Heart right ventricle (tissue), 16 donors: Measurements from ENCODE around the gene CD9. TPM values are rescaled to one million over a fixed set of nuclear protein-coding genes. Genes with fewer than 3 reads are reported as not detected.
A peak's percentile ranks its signal among the peaks of the same experiment; 100 is the strongest.

Source experiments
- ATAC-seq, 8 donors: fragments of 200-7000 bp; cut with Tn5 transposase; one replicate each; pipeline ENCODE4 v1.9.1; 2020; ENCODE audit warnings: mild to moderate bottlenecking in 8 of 8, moderate library complexity in 8 of 8, moderate number of reproducible peaks in 1 of 8
- DNase-seq, 2 donors: peaks; one replicate each; pipeline ENCODE4 v3.0.0-alpha.2; 2020
- H3K27ac ChIP-seq, 10 donors: fragments of 200-600 bp; sonication (generic) in 2 of 10; one replicate each; pipeline versions ENCODE4 v1.5.0 to v1.8.0; 2020 to 2022; ENCODE audit warnings: mild to moderate bottlenecking in 3 of 10
- H3K27me3 ChIP-seq, 7 donors: fragments of 200-600 bp; one replicate each; pipeline ENCODE4 v1.8.0; 2021 to 2022; ENCODE audit warnings: mild to moderate bottlenecking in 2 of 7
- H3K36me3 ChIP-seq, 9 donors: fragments of 200-600 bp; sonication (generic) in 1 of 9; one replicate each; pipeline versions ENCODE4 v1.5.0 to v1.8.0; 2020 to 2022; ENCODE audit warnings: mild to moderate bottlenecking in 2 of 9
- H3K4me1 ChIP-seq, 9 donors: fragments of 200-600 bp; sonication (generic) in 1 of 9; one replicate each; pipeline versions ENCODE4 v1.5.0 to v1.8.0; 2020 to 2022; ENCODE audit warnings: mild to moderate bottlenecking in 4 of 9
- H3K4me3 ChIP-seq, 10 donors: fragments of 200-600 bp; sonication (generic) in 2 of 10; one replicate each; pipeline versions ENCODE4 v1.5.0 to v1.8.0; 2020 to 2022; ENCODE audit warnings: mild to moderate bottlenecking in 7 of 10, moderate library complexity in 2 of 10
- H3K9me3 ChIP-seq, 11 donors: fragments of 200-600 bp in 10 of 11; sonication (generic) in 2 of 11; one replicate each; pipeline versions ENCODE4 v1.5.0 to v1.8.0; 2013 to 2022; ENCODE audit warnings: mild to moderate bottlenecking in 2 of 11, control low read depth in 1 of 11, moderate library complexity in 1 of 11
- CTCF ChIP-seq, 9 donors: fragments of 200-600 bp; sonication (generic) in 2 of 9; IDR thresholded peaks; one replicate each; pipeline versions ENCODE4 v1.5.0 to v1.8.0; 2021 to 2022; ENCODE audit warnings: antibody characterized with exemption in 9 of 9, mild to moderate bottlenecking in 5 of 9, moderate library complexity in 1 of 9
- WGBS, 2 donors: extraction: QIAGEN DNeasy Blood & Tissue Kit; methylation state at CpG; one replicate each; pipeline ENCODE4 v1.1.7; 2013; ENCODE audit warnings: inconsistent platforms in 1 of 2; 5-methylcytosine and 5-hydroxymethylcytosine counted together
- intact Hi-C, 10 donors: fragments of 100-400 bp; cut with DNase I; formaldehyde crosslinking; loops; one replicate each; pipeline versions ENCODE4 v1.11.1 to v1.14.2; 2022
- polyA plus RNA-seq, 2 donors: library from polyadenylated mRNA; stranded (reverse); fragments of 200-250 nt; gene quantifications; one replicate each; pipeline ENCODE4 v1.2.3, GENCODE V29; 2013
- total RNA-seq, 10 donors: library from RNA; stranded (reverse); fragmentation: NEBNext Ultra II Directional in 3 of 10; extraction: Animal tissue kit (Norgen Biotek cat#: 25700) in 3 of 10; gene quantifications; one replicate each; pipeline versions ENCODE4 v1.2.1 to v1.2.4, GENCODE V29; 2021 to 2023
- donor health status: Arrhythmogenic right ventricular cardiomyopathy.
- donor health status: ischemic (EF 13 %, LVEDD 7.1; RV severe dilation, severe dysfunction).
- donor health status: healthy with polysubstance abuse.
- donor health status: DM: no; HTN: yes; CAD: no.
- donor health status: DM: no; HTN: no; CAD: no.
- donor health status: ischemic (EF 25% LVEDD 6.9; RV normal size, moderate dysfunction).
- donor health status: ischemic (EF 25% LVEDD 5.7; RV mildly dilated, moderate dysfunction).
- donor health status: healthy.
- donor health status: DM: yes; HTN: yes; CAD: no.
- donor health status: Ischemic cardiomyopathy.
- donor health status: ischemic (EF 35%, LVEDD 5.7; RV mildly dilated, moderate dysfunction).
- donor health status: nonischemic (EF 11% LVEDD 7.7; RV severe dilation, severe dysfunction).
- donor health status: DM: yes; HTN: yes; CAD: no.
- donor health status: PGD.
- donor health status: ischemic (EF 29% LVEDD 5.4; RV normal size, mild dysfunction).
- donor health status: nonischemic (EF 23%, LVEDD 6.1; RV moderate dilation, normal function).

Gene CD9
- total and polyA plus RNA-seq, 12 donors = 24.8 to 109 (median 54.2) TPM

GRCh38 chr12:6192604-6193380, 7.4 kb upstream of the CD9 start:
- H3K4me1 ChIP-seq = peaks cover 0 to 19% (median 6%) of the 10 kb centered on the region in 9 donors
- 93% methylated on average over 13 of the region's 13 CpGs for WGBS, 2 donors
- intact Hi-C loops = loop anchor here in 1 of 10 donors (5.0 kb wide), 1 partner anchor 130 kb away; no protein-coding TSS in a partner anchor
- ATAC-seq = no peak
- no peak overlapping the region for H3K4me3 ChIP-seq
- H3K36me3 ChIP-seq = no peaks in the 10 kb centered on the region
- no peaks in the 10 kb centered on the region for H3K9me3 ChIP-seq
- peaks cover 0 to 27% (median 0%) of the 10 kb centered on the region in 7 donors for H3K27me3 ChIP-seq
- no peak for TF ChIP-seq CTCF (IDR thresholded peaks at IDR 0.05)
- no peak for DNase-seq
- no peak overlapping the region for H3K27ac ChIP-seq

- no peak for TF ChIP-seq CTCF (IDR thresholded peaks at IDR 0.05)
- Histone ChIP-seq H3K9me3 (no peaks in the 10 kb centered on the region), H3K27ac (no peak overlapping the region), H3K4me3 (no peak overlapping the region), H3K27me3 (peaks cover 0 to 25% (median 0%) of the 10 kb centered on the region in 7 donors), H3K36me3 (no peaks in the 10 kb centered on the region), H3K4me1 (peaks cover 0 to 25% (median 10%) of the 10 kb centered on the region in 9 donors)
- DNase-seq = no peak
- ATAC-seq = no peak
- 83 to 86% methylated on average over 19 of the region's 19 CpGs for WGBS, 2 donors
- intact Hi-C loops = loop anchor here in 4 of 10 donors (2.0 to 5.0 kb wide), 3 partner anchors 85 to 132 kb away; no protein-coding TSS in a partner anchor
Measured at GRCh38 chr12:6193853-6194815, 6.1 kb upstream of the CD9 start.

GRCh38 chr12:6195665-6196535, 4.3 kb upstream of the CD9 start:
- Histone ChIP-seq H3K36me3 (no peaks in the 10 kb centered on the region), H3K4me1 (peaks cover 0 to 39% (median 18%) of the 10 kb centered on the region in 9 donors), H3K27ac (peak overlapping the region in 9 of 10 donors; percentile 27 to 83 (median 74)), H3K27me3 (peaks cover 0 to 30% (median 0%) of the 10 kb centered on the region in 7 donors), H3K4me3 (no peak overlapping the region), H3K9me3 (no peaks in the 10 kb centered on the region)
- DNase-seq = peak; percentile 83 to 93
- TF ChIP-seq CTCF (IDR thresholded peaks at IDR 0.05) = peak; percentile 88 to 98 (median 94)
- peak; percentile 72 to 87 (median 82) for ATAC-seq
- intact Hi-C loops = loop anchor here in 9 of 10 donors (1.0 to 5.0 kb wide), 8 partner anchors 36 to 134 kb away; no protein-coding TSS in a partner anchor
- 43 to 44% methylated on average over 10 of the region's 10 CpGs for WGBS, 2 donors
